ENCODE measurements around the gene COQ3.

COQ3 gene

GRCh38 chr6:99333068-99333467 lies 60.9 kb downstream of the COQ3 start:
- no peak for DNase-seq (ENCODE audit: low spot score)

GRCh38 chr6:99331531-99331930 lies 62.5 kb downstream of the COQ3 start:
- no peak for DNase-seq (ENCODE audit: low spot score)

- peak; percentile 60 for DNase-seq (ENCODE audit: low spot score)
These were observed 63.8 kb downstream of the COQ3 start for GRCh38 chr6:99330159-99330558.

- no peak for DNase-seq (ENCODE audit: low spot score)
These were observed 69.0 kb downstream of the COQ3 start for GRCh38 chr6:99324996-99325395.
